Posterior vena cava (tissue), 2 donors: Measurements from ENCODE around the gene FGF10. TPM values are rescaled to one million over a fixed set of nuclear protein-coding genes. Genes with fewer than 3 reads are reported as not detected.

Source experiments
- DNase-seq: peaks from one replicate; pipeline ENCODE4 v3.0.0-alpha.2; 2020; ENCODE audit warnings: low spot score
- intact Hi-C, 2 donors: fragments of 100-400 bp; cut with DNase I; formaldehyde crosslinking; loops; one replicate each; pipeline versions ENCODE4 v1.14.1 to v1.14.2; 2022 to 2023
- total RNA-seq, 2 donors: library from RNA; stranded (reverse); fragmentation: NEBNext Ultra II Directional; extraction: Animal tissue kit (Norgen Biotek cat#: 25700); gene quantifications; one replicate each; pipeline ENCODE4 v1.2.1, GENCODE V29; 2021
- donor health status: DM: yes; HTN: yes; CAD: no.
- donor health status: DM: yes; HTN: yes; CAD: no.

The FGF10 gene
- total RNA-seq, 2 donors from 2014 or later, result 12.2 to 17.4 TPM

GRCh38 chr5:44275329-44275728 is 113.9 kb downstream of the FGF10 start:
- intact Hi-C loops, result no loop called here
- no peak for DNase-seq

GRCh38 chr5:44267909-44268308 is 121.3 kb downstream of the FGF10 start:
- DNase-seq, result no peak
- intact Hi-C loops, result no loop called here

GRCh38 chr5:44266882-44267576 is 122.2 kb downstream of the FGF10 start:
- intact Hi-C loops, result no loop called here
- DNase-seq, result peak; percentile 82

- intact Hi-C loops, result no loop called here
- no peak for DNase-seq
Measured at GRCh38 chr5:44265713-44266112, 123.5 kb downstream of the FGF10 start.

- intact Hi-C loops, result loop anchor here in 1 of 2 donors (2.0 kb wide), 1 partner anchor 34 kb away; no protein-coding TSS in a partner anchor
Measured at GRCh38 chr5:44260793-44261192, 128.4 kb downstream of the FGF10 start.

GRCh38 chr5:44257653-44258365 is 131.4 kb downstream of the FGF10 start:
- no peak for DNase-seq
- intact Hi-C loops, result no loop called here

More at GRCh38 chr5:44260793-44261192, 128.4 kb downstream of the FGF10 start:
- DNase-seq, result no peak

- no peak for DNase-seq
- intact Hi-C loops, result no loop called here
Measured at GRCh38 chr5:44257221-44257620, 132.0 kb downstream of the FGF10 start.
